IMR-90 (cell line): ENCODE data around the gene SCN10A. TPM values are rescaled to one million over a fixed set of nuclear protein-coding genes. Genes with fewer than 3 reads are reported as not detected.

Experiments
- ATAC-seq: fragments of 200-7000 bp; cut with Tn5 transposase; 2 replicates; pipeline ENCODE4 v1.9.1; 2020; ENCODE audit warnings: low read depth, mild to moderate bottlenecking, moderate library complexity
- BruUV-seq: library from RNA; stranded (reverse); fragments of 400-500 nt; replicated peaks from 2 replicates; lab custom pipeline; 2021; lab: Mats Ljungman, UMichigan
- CTCF ChIA-PET: fragments of 300-600 bp; formaldehyde crosslinking; extraction: SDS; loops from one replicate; lab custom pipeline; 2021; ENCODE audit warnings: antibody characterized with exemption; lab: Yijun Ruan, JAX
- POLR2A ChIA-PET: fragments of 300-600 bp; sonication (Branson Sonifier 250); formaldehyde crosslinking; loops from one replicate; lab custom pipeline; 2022; ENCODE audit warnings: antibody characterized with exemption; ENCODE audit not compliant: unreplicated experiment; lab: Charles Lee
- DNase-seq: peaks from one replicate; pipeline ENCODE4 v3.0.0; 2013
- H2AFZ ChIP-seq: replicated peaks from 2 replicates; pipeline ENCODE3; 2013; ENCODE audit warnings: low read length, mild to moderate bottlenecking; ENCODE audit not compliant: poor library complexity
- H2AK5ac ChIP-seq: 2 replicates; pipeline ENCODE4 v1.6.1; 2013; ENCODE audit warnings: low read depth, low read length, inconsistent platforms
- H2AK9ac ChIP-seq: replicated peaks from 2 replicates; pipeline ENCODE3; 2013; ENCODE audit warnings: mild to moderate bottlenecking, low read depth, low read length, moderate library complexity; ENCODE audit not compliant: poor library complexity
- H2BK120ac ChIP-seq: 2 replicates; pipeline ENCODE4 v1.6.1; 2013; ENCODE audit warnings: low read depth, low read length, inconsistent platforms
- H2BK15ac ChIP-seq: 3 replicates; pipeline ENCODE4 v1.6.1; 2013; ENCODE audit warnings: low read depth, low read length, inconsistent platforms
- H2BK20ac ChIP-seq: 2 replicates; pipeline ENCODE4 v1.6.1; 2013; ENCODE audit warnings: low read depth, mild to moderate bottlenecking, inconsistent platforms, low read length, moderate library complexity
- H2BK5ac ChIP-seq: 2 replicates; pipeline ENCODE4 v1.6.1; 2013; ENCODE audit warnings: mild to moderate bottlenecking, low read depth, low read length, inconsistent platforms; ENCODE audit not compliant: poor library complexity, severe bottlenecking
- H3K14ac ChIP-seq: replicated peaks from 2 replicates; pipeline ENCODE4 v1.6.1; 2013; ENCODE audit warnings: low read depth, low read length, inconsistent platforms
- H3K18ac ChIP-seq: 2 replicates; pipeline ENCODE4 v1.6.1; 2013; ENCODE audit warnings: low read depth, low read length, control low read depth
- H3K23ac ChIP-seq: 2 replicates; pipeline ENCODE4 v1.6.1; 2013; ENCODE audit warnings: low read depth, low read length, inconsistent platforms
- H3K27ac ChIP-seq: 2 replicates; pipeline ENCODE4 v1.5.1; 2013; ENCODE audit warnings: mild to moderate bottlenecking, control low read depth, low read length; ENCODE audit not compliant: insufficient read depth
- H3K27me3 ChIP-seq: 2 replicates; pipeline ENCODE4 v1.6.1; 2013; ENCODE audit warnings: low read length; ENCODE audit not compliant: control insufficient read depth, insufficient read depth
- H3K36me3 ChIP-seq: 2 replicates; pipeline ENCODE4 v1.6.1; 2013; ENCODE audit warnings: low read length, mixed read lengths; ENCODE audit not compliant: control insufficient read depth, insufficient read depth
- H3K4ac ChIP-seq: 2 replicates; pipeline ENCODE4 v1.6.1; 2013; ENCODE audit warnings: low read depth, low read length, inconsistent platforms
- H3K4me1 ChIP-seq: 2 replicates; pipeline ENCODE4 v1.6.1; 2013; ENCODE audit warnings: low read length, mixed read lengths; ENCODE audit not compliant: control insufficient read depth, insufficient read depth
- H3K4me2 ChIP-seq: 2 replicates; pipeline ENCODE4 v1.6.1; 2013; ENCODE audit warnings: low read depth, mild to moderate bottlenecking, control low read depth, low read length, moderate library complexity
- H3K4me3 ChIP-seq: 2 replicates; pipeline ENCODE4 v1.5.1; 2013; ENCODE audit warnings: low read depth, mild to moderate bottlenecking, control low read depth, low read length, moderate library complexity; ENCODE audit not compliant: insufficient read depth
- H3K56ac ChIP-seq: 2 replicates; pipeline ENCODE4 v1.6.1; 2013; ENCODE audit warnings: low read length, inconsistent platforms; ENCODE audit not compliant: insufficient read depth; ENCODE audit errors: extremely low read depth
- H3K79me1 ChIP-seq, 2 experiments: 2 replicates each; pipeline ENCODE4 v1.6.1; 2013; ENCODE audit warnings: low read length in 2 of 2, inconsistent platforms in 1 of 2, low read depth in 1 of 2
- H3K9ac ChIP-seq: 2 replicates; pipeline ENCODE4 v1.6.1; 2013; ENCODE audit warnings: low read depth, low read length, control low read depth
- H3K9me1 ChIP-seq: 2 replicates; pipeline ENCODE4 v1.6.1; 2013; ENCODE audit warnings: low read length, inconsistent platforms; ENCODE audit not compliant: insufficient read depth
- H3K9me3 ChIP-seq: 2 replicates; pipeline ENCODE4 v1.6.1; 2013; ENCODE audit warnings: low read length; ENCODE audit not compliant: control insufficient read depth, insufficient read depth
- H4K20me1 ChIP-seq: 2 replicates; pipeline ENCODE4 v1.6.1; 2013; ENCODE audit warnings: low read length, inconsistent platforms; ENCODE audit not compliant: insufficient read depth
- H4K5ac ChIP-seq: 2 replicates; pipeline ENCODE4 v1.6.1; 2013; ENCODE audit warnings: mild to moderate bottlenecking, low read depth, low read length, control low read depth
- H4K8ac ChIP-seq, 2 experiments: 2 replicates each; pipeline ENCODE4 v1.6.1; 2013; ENCODE audit warnings: low read depth in 2 of 2, low read length in 2 of 2, control low read depth in 1 of 2, inconsistent platforms in 1 of 2
- H4K91ac ChIP-seq: 2 replicates; pipeline ENCODE4 v1.6.1; 2013; ENCODE audit warnings: low read depth, low read length, inconsistent platforms; ENCODE audit not compliant: insufficient read depth
- BHLHE40 ChIP-seq: fragments of 150-350 bp; IDR thresholded peaks from 2 replicates; pipeline ENCODE4 v1.6.1; 2016; ENCODE audit warnings: mild to moderate bottlenecking, low read depth, low read length
- CEBPB ChIP-seq: IDR thresholded peaks from 2 replicates; pipeline ENCODE4 v1.6.1; 2012; ENCODE audit warnings: low read depth, low read length, improper control_type of control experiment
- CHD1 ChIP-seq: IDR thresholded peaks from 2 replicates; pipeline ENCODE4 v1.6.1; 2012; ENCODE audit warnings: low read depth, low read length, improper control_type of control experiment
- CTCF ChIP-seq: conservative IDR thresholded peaks from 2 replicates; pipeline ENCODE4 v1.5.1; 2012; ENCODE audit warnings: mild to moderate bottlenecking, low read depth, low read length, improper control_type of control experiment
- ELK1 ChIP-seq: fragments of 150-350 bp; IDR thresholded peaks from 2 replicates; pipeline ENCODE4 v1.6.1; 2016; ENCODE audit warnings: low read depth, mild to moderate bottlenecking, low read length, moderate library complexity, borderline replicate concordance
- FOS ChIP-seq: fragments of 150-350 bp; IDR thresholded peaks from 2 replicates; pipeline ENCODE4 v1.6.1; 2016; ENCODE audit warnings: low read depth, low read length
- MAFK ChIP-seq: IDR thresholded peaks from 2 replicates; pipeline ENCODE4 v1.6.1; 2012; ENCODE audit warnings: low read depth, low read length, improper control_type of control experiment
- MAZ ChIP-seq: IDR thresholded peaks from 2 replicates; pipeline ENCODE4 v1.6.1; 2012; ENCODE audit warnings: low read depth, mild to moderate bottlenecking, low read length, improper control_type of control experiment, moderate library complexity, borderline replicate concordance
- MXI1 ChIP-seq: IDR thresholded peaks from 2 replicates; pipeline ENCODE4 v1.6.1; 2012; ENCODE audit warnings: low read depth, mild to moderate bottlenecking, low read length, moderate library complexity, borderline replicate concordance
- NFE2L2 ChIP-seq: fragments of 150-350 bp; IDR thresholded peaks from 2 replicates; pipeline ENCODE4 v1.6.1; 2016; ENCODE audit warnings: low read depth, mild to moderate bottlenecking, low read length
- POLR2A ChIP-seq: IDR thresholded peaks from 2 replicates; pipeline ENCODE4 v1.6.1; 2012; ENCODE audit warnings: mild to moderate bottlenecking, low read depth, low read length
- RAD21 ChIP-seq: IDR thresholded peaks from 2 replicates; pipeline ENCODE4 v1.6.1; 2012; ENCODE audit warnings: low read length, improper control_type of control experiment
- RCOR1 ChIP-seq: IDR thresholded peaks from 2 replicates; pipeline ENCODE4 v1.6.1; 2012; ENCODE audit warnings: mild to moderate bottlenecking, low read length, improper control_type of control experiment; ENCODE audit not compliant: insufficient replicate concordance
- RFX5 ChIP-seq: IDR thresholded peaks from 2 replicates; pipeline ENCODE4 v1.8.0; 2012; ENCODE audit warnings: low read depth, mild to moderate bottlenecking, low read length, moderate library complexity
- SMC3 ChIP-seq: fragments of 150-350 bp; IDR thresholded peaks from 2 replicates; pipeline ENCODE4 v1.6.1; 2016; ENCODE audit warnings: low read depth, mild to moderate bottlenecking, antibody characterized with exemption, low read length, moderate library complexity
- USF2 ChIP-seq: fragments of 150-350 bp; IDR thresholded peaks from 2 replicates; pipeline ENCODE4 v1.6.1; 2017; ENCODE audit warnings: mild to moderate bottlenecking, antibody characterized with exemption, low read length, low read depth
- WGBS, 2 experiments: methylation state at CpG; one replicate each; pipeline versions ENCODE4 v1.1.5 to v1.1.7; 2013; ENCODE audit warnings: missing lambda C conversion rate in 2 of 2; ENCODE audit not compliant: insufficient read length in 1 of 2; ENCODE audit errors: extremely low coverage in 2 of 2; 5-methylcytosine and 5-hydroxymethylcytosine counted together
- dilution Hi-C: fragments of 300-500 bp; cut with HindIII; formaldehyde crosslinking; loops from one replicate; pipeline ENCODE4 v1.14.3; 2018; ENCODE audit warnings: low sequenced_read_pairs; ENCODE audit not compliant: unreplicated experiment
- in situ Hi-C: fragments of 300-500 bp; cut with MboI; formaldehyde crosslinking; loops from 3 replicates; pipeline ENCODE4 v1.14.3; 2019; ENCODE audit warnings: low sequenced_read_pairs, inconsistent platforms, mixed read lengths
- intact Hi-C: fragments of 100-400 bp; cut with micrococcal nuclease; formaldehyde crosslinking; loops from 2 replicates; pipeline ENCODE4 v1.10.0; 2022
- polyA plus RNA-seq, 3 experiments: library from polyadenylated mRNA; depleted of rRNA; stranded (reverse); fragments of >200 nt; gene quantifications; 2 replicates each; pipeline ENCODE4 v1.2.3, GENCODE V29; 2012; ENCODE audit warnings: low replicate concordance in 1 of 3
- total RNA-seq: library from RNA; depleted of rRNA; stranded (reverse); fragments of >200 nt; gene quantifications from 2 replicates; pipeline ENCODE4 v1.2.3, GENCODE V29; 2012

SCN10A gene
- total and polyA plus RNA-seq, 2 of the 4 experiments (the other 2 are of a cell fraction): not detected

GRCh38 chr3:38698760-38699159 is 117.3 kb downstream of the SCN10A start:
- Histone ChIP-seq H3K27ac (no peak overlapping the region), H3K9ac (no peak overlapping the region), H2AK5ac (no peak overlapping the region), H3K4me3 (no peak overlapping the region), H2BK20ac (no peak overlapping the region), H2BK15ac (no peak overlapping the region), H3K14ac (no peak overlapping the region), H3K56ac (no peak overlapping the region), H3K9me3 (no peaks in the 10 kb centered on the region), H3K18ac (no peak overlapping the region), H3K36me3 (no peaks in the 10 kb centered on the region), H3K4ac (no peak overlapping the region), H2AFZ (no peak overlapping the region), H4K5ac (no peak overlapping the region), H3K27me3 (peaks cover 19% of the 10 kb centered on the region), H3K79me1 (no peaks in the 10 kb centered on the region), H4K20me1 (no peaks in the 10 kb centered on the region), H3K4me2 (no peak overlapping the region), H4K91ac (no peak overlapping the region), H3K9me1 (no peaks in the 10 kb centered on the region), H2BK5ac (no peak overlapping the region), H3K4me1 (no peaks in the 10 kb centered on the region), H2AK9ac (no peak overlapping the region), H4K8ac (no peak overlapping the region), H2BK120ac (no peak overlapping the region), H3K23ac (no peak overlapping the region)
- no TSS peak for BruUV-seq
- in situ Hi-C loops (no loop called here), dilution Hi-C loops (no loop called here), intact Hi-C loops (no loop called here)
- TF ChIP-seq ELK1 (no peak), MAFK (no peak), MXI1 (no peak), SMC3 (no peak), RFX5 (no peak), CTCF (no peak), NFE2L2 (no peak), CHD1 (no peak), RAD21 (no peak), BHLHE40 (no peak), POLR2A (no peak), FOS (no peak), USF2 (no peak), CEBPB (no peak), MAZ (no peak), RCOR1 (no peak)
- WGBS, 2 experiments: 79% methylated on average over 2 of the region's 5 CpGs; no CpG with 5 or more reads in 1 of the 2 experiments
- DNase-seq: no peak
- POLR2A ChIA-PET: no interaction called here
- CTCF ChIA-PET: interaction anchor here (0.6 kb wide), 1 partner anchor 800 kb away, joined by 3 read pairs; no protein-coding TSS in a partner anchor
- no peak for ATAC-seq
